GM19328 (cell line): ENCODE measurements around the gene TMEM131.
A peak's percentile ranks its signal among the peaks of the same experiment; 100 is the strongest.
"Not testable (repeated sequence)": the region's sequence is repeated elsewhere in the genome, so short reads cannot be mapped to it uniquely, and the experiment has no call there.

ENCODE experiments used
- ATAC-seq: cut with Tn5 transposase; IDR thresholded peaks from one replicate; pipeline ENCODE4 v1.9.1; 2021; ENCODE audit warnings: mild to moderate bottlenecking, moderate library complexity; ENCODE audit not compliant: unreplicated experiment

TMEM131 gene

DNA sequence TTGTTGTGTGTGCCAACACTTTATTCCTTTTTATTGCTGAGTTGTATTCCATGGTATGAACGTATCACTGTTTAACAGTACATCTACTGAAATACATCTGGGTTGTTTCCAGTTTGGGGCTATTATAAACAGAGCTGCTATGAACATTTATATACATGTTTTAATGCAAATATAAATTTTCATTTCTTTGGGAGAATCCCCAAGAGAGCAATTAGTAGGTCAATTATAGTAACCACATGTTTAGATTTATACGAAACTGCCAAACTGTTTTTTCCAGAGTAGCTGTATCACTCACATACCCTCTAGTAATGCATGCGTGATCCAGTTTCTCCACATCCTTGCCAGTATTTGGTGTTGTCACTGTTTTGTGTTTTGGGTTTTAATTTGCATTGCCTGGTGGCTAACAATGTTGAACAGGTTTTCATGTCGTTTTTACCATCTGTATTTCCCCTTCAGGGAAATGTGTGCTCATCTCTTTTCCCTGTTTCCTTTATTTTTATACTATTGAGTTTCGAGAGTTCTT lies 81.0 kb downstream of the TMEM131 start:
- no peak for ATAC-seq

DNA sequence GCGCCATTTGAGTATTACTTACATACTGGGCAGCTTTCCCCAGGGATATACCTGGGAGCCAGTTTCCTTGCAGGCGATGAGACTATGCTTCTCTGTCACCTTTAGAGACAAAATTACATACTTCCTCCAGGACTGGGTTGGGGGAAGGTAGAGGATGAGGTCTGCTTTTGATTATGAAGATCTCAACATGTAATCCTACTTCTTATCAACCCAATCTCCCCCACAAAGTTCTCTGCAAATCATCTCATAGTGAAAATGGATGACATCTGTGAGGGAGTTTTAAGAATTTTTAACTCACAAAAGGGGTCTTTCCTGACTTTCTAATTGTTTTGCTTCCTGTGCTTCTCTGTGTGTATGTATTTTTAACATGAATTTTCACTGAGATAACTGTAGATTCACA lies 81.9 kb downstream of the TMEM131 start:
- ATAC-seq = no peak

DNA sequence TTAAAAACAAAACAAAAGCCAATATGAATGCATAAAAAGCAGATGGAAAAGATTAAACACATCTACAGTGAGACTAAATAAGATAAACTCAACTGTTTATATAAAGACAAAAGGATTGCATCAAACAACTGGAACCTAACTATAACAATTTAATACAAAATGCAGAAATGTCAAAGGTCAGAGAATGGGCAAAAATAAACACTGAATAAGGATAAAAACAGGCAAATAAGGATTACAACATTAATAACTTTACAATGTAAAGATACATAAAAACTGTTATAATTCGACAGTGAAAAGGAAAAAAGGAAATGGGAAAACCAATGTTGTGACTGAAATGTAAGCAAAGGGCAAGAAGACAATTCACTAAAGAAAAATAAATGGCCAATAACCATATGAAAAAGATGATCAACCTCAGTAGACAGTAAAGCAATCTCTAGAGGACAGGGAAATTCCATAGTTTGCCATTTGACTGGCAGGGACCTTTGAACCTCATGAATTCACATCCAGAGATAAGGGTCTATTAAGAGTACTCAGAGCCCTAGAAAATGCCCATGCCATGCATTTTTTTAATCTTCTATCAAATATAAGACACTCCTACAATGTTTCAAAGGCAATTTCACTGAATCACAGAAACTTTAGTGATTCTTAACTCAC lies 83.7 kb downstream of the TMEM131 start:
- no peak for ATAC-seq

DNA sequence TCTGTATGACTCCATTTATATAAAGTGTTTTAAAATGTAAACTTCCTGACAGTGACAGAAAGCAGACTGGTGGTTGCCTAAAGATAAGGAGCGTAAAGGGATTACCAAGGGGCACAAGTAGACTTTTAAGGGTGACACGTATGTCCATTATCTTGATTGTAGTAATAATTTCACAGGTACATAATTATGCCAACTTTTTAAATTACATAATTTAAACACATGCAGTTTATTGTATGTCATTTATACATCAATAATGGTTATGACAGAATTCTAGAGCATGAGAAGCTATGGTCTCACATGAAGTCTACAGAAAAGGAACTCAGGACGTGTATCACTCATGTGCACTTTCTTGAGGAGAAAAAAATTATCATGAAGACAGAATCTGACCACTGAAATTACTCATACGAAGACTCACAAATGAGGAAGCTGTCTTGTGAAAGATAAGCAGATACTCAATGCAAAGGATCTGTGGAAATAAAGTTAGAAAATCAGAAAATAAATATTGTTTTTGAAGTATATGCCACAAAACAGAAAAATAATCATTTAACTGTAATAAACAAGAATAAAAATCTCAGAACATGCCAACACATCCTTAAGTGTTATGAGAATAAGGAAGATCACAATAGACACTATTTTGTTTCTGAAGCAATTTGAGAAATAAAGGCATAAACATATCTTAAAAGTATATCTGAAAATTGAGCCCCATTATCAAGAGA lies 84.4 kb downstream of the TMEM131 start:
- peak; percentile 45 for ATAC-seq

DNA sequence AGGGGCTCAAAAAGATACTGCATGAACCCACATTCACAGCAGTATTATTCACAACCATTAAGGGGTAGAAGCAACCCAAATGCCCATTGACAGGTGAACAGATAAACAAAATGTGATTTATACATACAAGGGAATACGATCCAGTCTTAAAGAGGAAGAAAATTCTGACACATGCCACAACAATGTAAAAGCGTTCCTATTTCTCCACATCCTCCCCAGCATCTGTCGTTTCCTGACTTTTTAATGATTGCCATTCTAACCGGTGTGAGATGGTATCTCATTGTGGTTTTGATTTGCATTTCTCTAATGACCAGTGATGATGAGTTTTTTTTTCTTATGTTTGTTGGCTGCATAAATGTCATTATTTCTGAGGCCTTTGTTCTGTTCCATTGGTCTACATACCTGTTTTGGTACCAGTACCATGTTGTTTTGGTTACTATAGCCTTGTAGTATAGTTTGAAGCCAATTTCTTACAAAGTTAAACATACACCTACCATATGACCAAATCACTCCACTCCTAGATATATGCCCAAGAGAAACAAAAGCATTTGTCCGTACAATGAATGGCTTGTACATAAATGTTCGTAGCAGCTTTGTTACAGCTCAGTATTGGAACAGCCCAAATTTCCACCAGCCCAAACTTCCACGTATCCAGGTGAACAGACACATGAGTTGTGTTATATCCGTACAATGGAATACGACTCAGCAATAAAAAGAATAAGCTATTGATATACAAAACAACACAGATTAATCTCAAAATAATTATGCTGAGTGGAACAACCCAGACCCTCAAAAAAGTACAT lies 85.1 kb downstream of the TMEM131 start:
- ATAC-seq = no peak

DNA sequence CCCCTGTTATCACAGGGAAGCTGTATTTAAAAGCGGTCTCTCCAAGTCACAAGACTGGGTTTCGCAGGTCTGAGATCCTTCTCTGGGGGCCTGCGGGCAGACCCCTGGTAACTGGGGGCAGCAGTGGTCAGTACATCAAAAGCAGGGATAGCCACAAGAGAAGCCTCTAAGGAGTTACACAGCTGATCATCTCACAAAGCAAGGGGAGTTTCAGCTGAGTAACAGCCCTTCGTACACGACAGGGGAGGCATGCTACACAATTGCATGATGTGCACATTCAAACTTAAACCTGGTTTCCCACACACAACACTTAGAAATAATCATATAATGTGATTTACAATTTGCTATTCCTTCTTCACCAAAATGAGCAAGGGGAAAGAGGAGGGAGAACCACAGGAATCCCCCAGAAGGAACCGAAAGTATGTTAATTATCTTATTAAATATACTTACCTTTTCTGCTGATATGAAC lies 87.5 kb downstream of the TMEM131 start:
- no peak for ATAC-seq

DNA sequence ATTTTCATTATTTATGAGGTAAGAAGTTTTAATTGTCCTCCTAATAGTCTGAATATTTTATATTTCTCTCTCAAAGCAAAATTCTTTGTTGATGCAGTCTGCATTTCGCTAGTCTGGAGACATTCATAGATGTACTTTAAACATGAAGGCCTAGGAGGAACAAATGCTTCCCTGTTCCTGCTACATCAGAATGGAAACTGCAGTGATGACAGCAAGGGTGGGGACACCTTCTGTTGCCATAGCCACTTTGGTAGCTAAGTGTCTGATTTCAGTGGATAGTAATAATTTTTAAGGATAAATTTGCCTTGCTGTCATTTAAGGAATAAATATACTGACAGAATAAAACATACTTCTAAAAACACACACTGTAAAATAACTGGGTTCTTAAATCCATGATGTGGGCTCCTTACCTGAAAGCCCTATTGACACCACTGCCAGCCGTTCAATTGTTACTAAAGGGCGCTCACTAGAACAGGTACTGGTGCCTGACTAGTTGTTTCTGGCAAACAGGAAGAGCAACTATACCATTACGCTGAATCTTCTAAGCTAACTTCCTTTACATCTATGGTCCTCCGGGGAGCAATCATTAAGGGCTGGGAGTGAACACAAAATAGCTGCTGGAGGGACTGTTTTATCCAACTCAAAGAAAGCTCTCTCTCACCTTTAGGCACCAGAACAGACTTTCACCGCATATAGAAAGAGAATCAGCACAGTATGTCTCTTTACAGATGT lies 88.2 kb downstream of the TMEM131 start:
- no peak for ATAC-seq

DNA sequence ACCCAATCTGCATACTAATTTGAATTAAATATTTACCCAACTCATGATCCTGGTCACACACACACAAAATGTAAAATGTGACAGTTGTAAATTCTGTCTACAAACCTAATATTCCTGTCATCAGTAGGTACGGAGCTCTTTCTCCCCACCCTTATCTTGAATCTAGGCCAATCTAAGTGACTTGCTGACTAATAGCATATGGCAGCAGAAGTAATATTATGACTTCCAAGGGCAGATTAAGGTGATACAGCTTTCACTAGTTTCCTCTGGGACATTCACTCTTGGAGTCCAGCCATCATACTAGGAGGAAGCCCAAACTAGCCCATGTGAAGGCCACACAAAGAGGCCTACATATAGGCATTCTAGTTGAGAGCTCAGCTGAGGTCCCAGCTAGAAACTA lies 89.4 kb downstream of the TMEM131 start:
- ATAC-seq = no peak

DNA sequence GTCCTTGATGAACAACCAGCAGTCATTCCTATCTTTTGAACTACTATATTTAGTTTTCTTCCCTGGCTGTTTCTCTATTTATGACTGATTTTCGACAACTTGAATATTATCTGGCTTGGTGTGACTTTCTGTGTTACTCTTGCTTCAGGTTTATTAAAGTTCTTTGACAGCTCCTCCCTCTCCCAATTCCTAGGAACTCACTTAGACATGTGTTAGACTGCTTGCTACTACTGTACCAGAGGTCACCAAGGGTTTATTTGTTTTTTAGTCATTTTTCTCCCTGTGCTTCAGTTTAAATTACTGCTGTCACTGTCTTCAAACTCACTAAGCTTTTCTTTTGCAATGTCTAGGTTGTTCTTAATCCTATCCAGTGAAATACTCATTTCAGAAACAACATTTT lies 90.5 kb downstream of the TMEM131 start:
- ATAC-seq = no peak

DNA sequence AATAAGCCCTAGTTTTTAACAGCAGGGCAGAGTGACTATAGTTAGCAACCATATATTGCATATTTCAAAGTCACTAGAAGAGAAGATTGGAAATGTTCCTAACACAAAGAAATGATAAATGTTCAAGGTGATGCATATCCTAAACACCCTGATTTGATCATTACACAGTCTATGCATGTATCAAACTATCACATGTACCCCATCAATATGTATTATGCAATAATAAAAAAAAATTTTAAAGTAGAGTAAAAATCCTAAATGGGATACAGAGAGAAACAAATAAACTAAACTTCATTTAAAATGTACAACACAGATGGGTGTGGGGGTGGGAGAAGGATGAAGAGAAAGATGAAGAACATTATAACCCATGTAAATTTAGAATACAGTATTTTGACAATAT lies 93.9 kb downstream of the TMEM131 start:
- ATAC-seq = no peak

DNA sequence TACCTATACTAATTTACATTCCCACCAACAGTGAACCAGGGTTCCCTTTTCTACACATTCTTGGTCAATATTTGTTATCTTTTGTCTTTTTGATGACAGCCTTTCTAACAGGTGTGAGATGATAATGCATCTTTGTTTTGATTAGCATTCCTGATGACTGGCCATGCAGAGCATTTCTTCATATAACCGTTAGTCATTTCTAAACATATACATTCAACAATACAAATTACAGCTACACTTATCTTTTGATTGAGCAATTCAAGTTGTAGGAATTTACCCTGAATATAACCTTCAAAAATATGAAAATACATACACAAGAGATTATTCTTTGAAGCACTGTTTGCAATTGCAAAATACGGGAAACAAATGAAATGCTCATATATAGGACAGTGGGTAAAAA lies 94.9 kb downstream of the TMEM131 start:
- no peak for ATAC-seq

DNA sequence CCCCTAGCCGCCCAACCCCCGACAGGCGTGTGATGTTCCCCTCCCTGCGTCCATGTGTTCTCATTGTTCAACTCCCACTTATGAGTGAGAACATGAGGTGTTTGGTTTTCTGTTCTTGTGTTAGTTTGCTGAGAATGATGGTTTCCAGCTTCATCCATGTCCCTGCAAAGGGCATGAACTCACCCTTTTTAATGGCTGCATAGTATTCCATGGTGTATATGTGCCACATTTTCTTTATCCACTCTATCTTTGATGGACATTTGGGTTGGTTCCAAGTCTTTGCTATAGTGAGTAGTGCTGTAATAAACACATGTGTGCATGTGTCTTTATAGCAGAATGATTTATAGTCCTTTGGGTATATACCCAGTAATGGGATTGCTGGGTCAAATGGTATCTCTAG lies 102.7 kb downstream of the TMEM131 start:
- ATAC-seq = not testable (repeated sequence)

DNA sequence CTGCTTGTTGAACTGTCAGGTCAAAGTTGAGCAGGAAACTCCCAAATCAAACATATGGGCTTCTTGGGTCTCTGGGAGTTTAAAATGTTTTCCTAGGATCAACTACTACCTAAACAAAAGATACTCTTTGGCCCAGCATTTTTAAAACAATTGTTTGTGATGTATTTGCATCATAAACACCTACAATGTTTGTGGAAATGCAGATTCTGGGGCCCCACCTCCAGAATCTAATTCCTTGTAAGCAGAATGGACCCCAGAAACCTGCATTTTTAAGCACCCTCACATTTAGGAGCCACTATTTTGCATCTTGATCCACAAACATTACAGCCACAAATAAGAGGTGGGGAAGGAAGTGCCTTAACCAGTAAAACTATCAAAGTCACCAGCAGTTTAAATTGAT lies 104.1 kb downstream of the TMEM131 start:
- ATAC-seq = no peak

DNA sequence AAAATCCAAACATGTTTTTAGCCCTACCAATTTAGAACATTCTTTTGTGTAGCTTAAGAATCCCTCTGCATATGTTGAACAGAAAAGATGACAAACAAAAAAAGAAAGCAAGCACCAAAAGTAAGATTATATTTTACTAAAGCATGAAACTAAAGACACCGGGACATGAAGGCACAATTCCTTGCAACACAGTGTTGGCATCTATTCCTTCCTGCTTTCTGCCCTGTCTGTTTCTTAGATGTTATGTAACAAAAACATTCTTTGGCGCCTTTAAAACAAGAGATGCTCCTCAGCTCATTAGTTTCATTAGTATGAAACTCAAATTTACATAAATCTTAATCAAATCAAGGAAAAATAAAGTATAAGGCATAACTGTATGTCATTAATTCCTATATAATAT lies 106.6 kb downstream of the TMEM131 start:
- ATAC-seq = no peak

DNA sequence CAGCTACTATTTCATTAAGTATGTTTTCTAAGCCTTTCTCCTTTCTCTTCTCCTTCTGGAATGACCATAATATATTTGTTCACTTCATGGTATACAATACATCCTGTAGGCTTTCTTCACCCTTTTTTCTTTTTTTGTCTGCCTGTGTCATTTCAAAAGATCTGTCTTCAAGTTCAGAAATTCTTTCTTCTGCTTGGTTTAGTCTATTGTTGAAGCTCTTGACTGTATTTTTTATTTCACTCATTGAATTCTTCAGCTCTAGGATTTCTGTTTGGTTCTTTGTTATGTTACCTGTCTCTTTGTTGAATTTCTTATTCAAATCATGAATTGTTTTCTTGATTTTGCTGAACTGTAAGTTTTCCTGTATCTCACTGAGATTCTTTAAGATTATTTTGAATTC lies 109.9 kb downstream of the TMEM131 start:
- no peak for ATAC-seq

DNA sequence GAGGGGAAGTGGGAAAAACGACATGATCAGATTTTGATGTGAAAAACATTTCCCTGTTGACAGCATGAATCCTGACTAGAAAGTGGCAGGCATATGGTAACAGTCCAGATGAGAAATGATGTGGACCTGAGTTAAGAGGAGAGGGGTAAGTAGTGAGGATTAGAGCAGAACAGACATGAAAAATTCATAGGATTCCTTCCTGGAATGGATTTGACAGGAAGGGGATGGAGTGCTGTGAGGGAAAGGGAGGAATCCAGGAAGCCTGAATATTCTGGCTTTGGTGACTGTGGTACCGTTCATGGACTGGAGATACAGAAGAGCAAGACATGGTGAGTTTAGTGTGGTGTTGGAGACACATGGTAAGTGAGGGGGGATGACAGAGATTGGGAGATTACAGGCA lies 115.4 kb downstream of the TMEM131 start:
- ATAC-seq = no peak

DNA sequence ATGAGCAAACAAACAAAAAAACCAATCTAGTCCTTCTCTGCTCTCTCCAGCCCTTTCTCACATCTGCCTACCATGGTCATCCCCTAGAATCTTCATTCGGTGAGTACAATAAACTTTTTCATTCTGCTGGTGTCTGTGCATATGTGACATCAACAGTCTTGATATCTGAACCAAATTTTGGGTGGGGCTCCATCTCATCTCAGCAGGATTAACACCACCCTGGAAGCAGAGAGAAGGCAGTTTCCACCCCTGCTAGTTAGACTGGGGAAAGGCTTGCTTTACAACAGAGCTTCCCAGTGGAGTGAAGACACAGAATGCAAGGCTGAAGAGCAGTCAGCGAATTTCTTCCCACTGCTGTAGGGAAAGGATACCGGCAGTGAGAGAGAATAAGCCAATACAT lies 116.9 kb downstream of the TMEM131 start:
- ATAC-seq = no peak

DNA sequence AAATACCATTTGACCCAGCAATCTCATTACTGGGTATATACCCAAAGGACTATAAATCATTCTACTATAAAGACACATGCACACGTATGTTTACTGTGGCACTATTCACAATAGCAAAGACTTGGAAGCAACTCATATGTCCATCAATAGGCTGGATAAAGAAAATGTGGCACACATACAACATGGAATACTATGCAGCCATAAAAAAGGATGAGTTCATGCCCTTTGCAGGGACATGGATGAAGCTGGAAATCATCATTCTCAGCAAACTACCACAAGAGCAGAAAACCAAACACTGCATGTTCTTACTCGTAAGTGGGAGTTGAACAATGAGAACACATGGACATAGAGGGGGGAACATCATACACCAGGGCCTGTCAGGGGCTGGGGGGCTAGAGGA lies 117.4 kb downstream of the TMEM131 start:
- ATAC-seq = not testable (repeated sequence)

DNA sequence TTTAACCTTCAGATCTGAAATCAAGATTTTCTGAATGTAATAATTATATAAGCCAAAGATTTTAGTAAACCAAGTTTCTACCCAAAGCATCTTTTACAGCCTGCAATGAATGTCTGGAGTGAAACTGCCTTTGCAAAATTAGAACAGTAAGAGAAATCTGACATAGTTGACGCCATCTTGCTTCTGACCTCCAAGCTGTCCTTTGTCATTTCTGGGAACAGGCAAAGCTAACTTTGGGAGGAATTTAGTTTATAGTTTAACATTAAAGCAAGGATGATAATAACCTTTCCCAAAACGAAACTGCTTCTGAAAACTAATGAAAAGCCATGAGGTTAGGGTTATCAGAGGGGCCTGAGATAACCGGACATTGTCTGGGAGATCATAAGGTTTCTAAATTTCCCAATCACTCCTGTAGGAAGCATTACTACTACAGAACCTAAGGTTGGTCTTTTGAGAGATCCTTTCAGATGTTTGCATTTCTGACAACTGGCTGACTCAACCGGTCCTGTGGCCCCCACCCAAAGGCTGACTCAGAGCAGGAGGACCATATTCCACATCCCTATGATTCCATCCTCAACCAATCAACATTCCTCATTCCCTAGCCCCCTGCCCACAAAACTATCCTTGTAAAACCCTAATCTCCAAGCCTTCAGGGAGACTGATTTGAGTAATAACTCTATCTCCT lies 124.5 kb downstream of the TMEM131 start:
- ATAC-seq = no peak

DNA sequence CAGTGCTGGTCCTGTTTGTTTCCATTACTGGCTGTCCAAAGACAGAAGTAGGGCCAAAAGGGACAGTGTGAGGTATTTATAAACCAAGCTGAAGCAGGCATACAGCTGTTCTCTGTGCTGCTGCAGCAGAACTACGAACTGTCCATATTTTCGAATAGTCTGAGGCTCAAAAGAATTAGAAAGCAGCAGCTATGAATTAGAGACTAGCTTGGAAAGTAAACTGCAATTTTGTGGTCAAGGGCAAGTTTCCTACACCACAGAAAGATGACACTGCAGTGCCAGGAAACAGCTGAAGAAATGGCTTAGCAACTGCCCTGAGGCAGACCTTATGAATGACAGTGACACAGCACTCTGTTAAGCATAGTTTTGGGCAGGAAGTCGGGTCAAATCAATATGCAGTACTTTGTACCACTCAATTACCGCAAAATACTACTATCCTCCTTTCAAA lies 125.3 kb downstream of the TMEM131 start:
- peak; percentile 97 for ATAC-seq
